NCI-H146 treated with DMSO at 0.1 percent for 48 hours (cell line): ENCODE results near the gene NIT1.

Source experiments
- DNase-seq: peaks from one replicate; lab custom pipeline; 2025; ENCODE audit not compliant: unreplicated experiment; lab: John Stamatoyannopoulos, UW

Gene NIT1

GRCh38 chr1:161117759-161118581, at the start of gene NIT1, which contains the start of gene PFDN2:
NIT1 (plus strand) TSS chr1:161118105; CDS start chr1:161118177, 72 bp downstream.
PFDN2 (minus strand) TSS chr1:161118037; CDS start chr1:161118026, 11 bp downstream.
- peak; percentile 71 for DNase-seq

GRCh38 chr1:161068306-161069234, 49.3 kb upstream of the NIT1 start:
- DNase-seq = no peak

GRCh38 chr1:161069241-161069640, 48.7 kb upstream of the NIT1 start:
- no peak for DNase-seq

GRCh38 chr1:161069731-161070270, 48.1 kb upstream of the NIT1 start, which contains the start of gene ARHGAP30:
ARHGAP30 (minus strand) TSS chr1:161069891; CDS start chr1:161069624, 267 bp downstream.
- no peak for DNase-seq

- no peak for DNase-seq
These were observed 47.1 kb upstream of the NIT1 start for GRCh38 chr1:161070761-161071160.

- DNase-seq = no peak
These were observed 46.0 kb upstream of the NIT1 start for GRCh38 chr1:161071886-161072371.

- DNase-seq = no peak
These were observed 45.0 kb upstream of the NIT1 start for GRCh38 chr1:161072751-161073449.

- DNase-seq = no peak
These were observed 44.3 kb upstream of the NIT1 start for GRCh38 chr1:161073474-161074121.

GRCh38 chr1:161074676-161075368, 43.1 kb upstream of the NIT1 start:
- no peak for DNase-seq

GRCh38 chr1:161076410-161076809, 41.5 kb upstream of the NIT1 start:
- DNase-seq = no peak

- no peak for DNase-seq
These were observed 40.5 kb upstream of the NIT1 start for GRCh38 chr1:161077426-161077825.

- DNase-seq = no peak
These were observed 38.3 kb upstream of the NIT1 start for GRCh38 chr1:161079436-161080110.

- DNase-seq = peak; percentile 17
These were observed 37.2 kb upstream of the NIT1 start for GRCh38 chr1:161080441-161081405.

- DNase-seq = no peak
These were observed 36.4 kb upstream of the NIT1 start for GRCh38 chr1:161081519-161081918.

- DNase-seq = no peak
These were observed 35.4 kb upstream of the NIT1 start for GRCh38 chr1:161082483-161082882.

- no peak for DNase-seq
These were observed 34.7 kb upstream of the NIT1 start for GRCh38 chr1:161082996-161083747.
